IPS-NIHi7 (cell line): ENCODE measurements around the gene LARP6.
"Not testable (repeated sequence)": the region's sequence is repeated elsewhere in the genome, so short reads cannot be mapped to it uniquely, and the experiment has no call there.

Experiments
- DNase-seq: peaks from one replicate; pipeline ENCODE4 v3.0.0; 2012; ENCODE audit warnings: mixed read lengths; ENCODE audit errors: extremely low spot score

LARP6 gene

GRCh38 chr15:70858614-70859321, 4.8 kb upstream of the LARP6 start:
- not testable (repeated sequence) for DNase-seq

- DNase-seq = no peak
These were observed 3.8 kb upstream of the LARP6 start for GRCh38 chr15:70857562-70858285.

GRCh38 chr15:70856884-70857561, 3.1 kb upstream of the LARP6 start:
- DNase-seq = no peak

- no peak for DNase-seq
These were observed 2.4 kb upstream of the LARP6 start for GRCh38 chr15:70856177-70856883.

- no peak for DNase-seq
These were observed 1.8 kb upstream of the LARP6 start for GRCh38 chr15:70855764-70856163.

GRCh38 chr15:70854666-70854976, 664 bp upstream of the LARP6 start:
- no peak for DNase-seq

GRCh38 chr15:70853318-70853972, 512 bp downstream of the LARP6 start:
- peak; percentile 73 for DNase-seq

GRCh38 chr15:70852501-70853317, 1.2 kb downstream of the LARP6 start:
- DNase-seq = no peak

GRCh38 chr15:70851889-70852288, 2.1 kb downstream of the LARP6 start:
- no peak for DNase-seq

GRCh38 chr15:70845602-70846360, 8.2 kb downstream of the LARP6 start:
- DNase-seq = no peak

- no peak for DNase-seq
These were observed 16.5 kb downstream of the LARP6 start for GRCh38 chr15:70837476-70837875.

GRCh38 chr15:70835841-70836240, 18.1 kb downstream of the LARP6 start:
- no peak for DNase-seq

GRCh38 chr15:70835415-70835814, 18.5 kb downstream of the LARP6 start:
- DNase-seq = no peak

GRCh38 chr15:70834999-70835398, 19.0 kb downstream of the LARP6 start:
- DNase-seq = no peak

- DNase-seq = peak; percentile 66
These were observed 19.8 kb downstream of the LARP6 start for GRCh38 chr15:70833861-70834765.

- DNase-seq = no peak
These were observed 20.5 kb downstream of the LARP6 start for GRCh38 chr15:70833422-70833821.

- DNase-seq = no peak
These were observed 21.8 kb downstream of the LARP6 start for GRCh38 chr15:70832176-70832575.

- DNase-seq = no peak
These were observed 22.7 kb downstream of the LARP6 start for GRCh38 chr15:70831094-70831911.
